ENCODE measurements around the gene WDR13. TPM values are rescaled to one million over a fixed set of nuclear protein-coding genes. Genes with fewer than 3 reads are reported as not detected.
A peak's percentile ranks its signal among the peaks of the same experiment; 100 is the strongest.

WDR13 gene
- total RNA-seq, 1 donor from 2014 or later: 111 TPM

GRCh38 chrX:48574270-48575266, 22.7 kb upstream of the WDR13 start, which contains the start of gene RBM3:
RBM3 (plus strand) TSS chrX:48574484; CDS start chrX:48575181, 697 bp downstream.
- TF ChIP-seq CTCF (IDR thresholded peaks at IDR 0.05) (peak in 2 of 3 experiments; percentile 14 to 23), POLR2AphosphoS5 (IDR thresholded peaks at IDR 0.05; ENCODE audit: insufficient read depth in 1 of 2, low read depth in 1 of 2) (peak; percentile 62 to 99), POLR2A (IDR thresholded peaks at IDR 0.05) (peak in 1 of 2 donors; percentile 67)
- no peaks in the 10 kb centered on the region for H3K27me3 ChIP-seq
- peaks cover 17% of the 10 kb centered on the region for H3K4me1 ChIP-seq
- peak within 1 kb of the TSS; percentile 50 to 61 for H3K4me3 ChIP-seq
- H3K9me3 ChIP-seq: no peaks in the 10 kb centered on the region
- intact Hi-C loops (cut with DNase I): no loop called here
- H3K27ac ChIP-seq: peak within 1 kb of the TSS; percentile 99
- DNase-seq (ENCODE audit: extremely low spot score in 2 of 2): peak in 1 of 2 donors; percentile 95
- H3K36me3 ChIP-seq: peaks cover 0 to 26% of the 10 kb centered on the region in 2 donors

DNA sequence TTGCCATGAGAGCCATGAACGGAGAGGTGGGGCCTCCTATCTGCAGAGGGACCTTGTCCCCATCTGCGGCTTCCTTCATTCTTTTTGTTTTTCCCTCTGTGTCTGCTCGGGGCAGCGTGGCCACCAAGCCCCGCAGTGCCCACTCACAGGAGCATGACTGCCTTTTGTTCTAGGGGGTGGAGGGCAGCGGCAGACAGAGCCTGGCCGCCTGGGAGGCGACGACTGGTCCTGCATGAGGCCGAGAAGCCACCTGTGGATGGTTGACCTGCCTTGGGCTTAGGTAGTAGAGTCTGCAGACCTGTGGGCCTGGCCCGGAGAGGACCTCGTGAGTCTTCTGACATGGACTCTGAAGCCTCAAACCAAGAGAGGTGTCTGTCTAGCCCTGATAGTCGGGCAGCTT, 21.6 kb upstream of the WDR13 start:
- Histone ChIP-seq H3K27ac (peak overlapping the region; percentile 99), H3K4me1 (peaks cover 17% of the 10 kb centered on the region), H3K4me3 (peak overlapping the region; percentile 50 to 61), H3K27me3 (no peaks in the 10 kb centered on the region), H3K36me3 (peaks cover 0 to 26% of the 10 kb centered on the region in 2 donors), H3K9me3 (no peaks in the 10 kb centered on the region)
- intact Hi-C loops (cut with DNase I): no loop called here
- no peak for DNase-seq (ENCODE audit: extremely low spot score in 2 of 2)
- TF ChIP-seq POLR2A (IDR thresholded peaks at IDR 0.05): no peak
- no peak for TF ChIP-seq POLR2AphosphoS5 (IDR thresholded peaks at IDR 0.05; ENCODE audit: insufficient read depth in 1 of 2, low read depth in 1 of 2)
- TF ChIP-seq CTCF (IDR thresholded peaks at IDR 0.05): no peak

DNA sequence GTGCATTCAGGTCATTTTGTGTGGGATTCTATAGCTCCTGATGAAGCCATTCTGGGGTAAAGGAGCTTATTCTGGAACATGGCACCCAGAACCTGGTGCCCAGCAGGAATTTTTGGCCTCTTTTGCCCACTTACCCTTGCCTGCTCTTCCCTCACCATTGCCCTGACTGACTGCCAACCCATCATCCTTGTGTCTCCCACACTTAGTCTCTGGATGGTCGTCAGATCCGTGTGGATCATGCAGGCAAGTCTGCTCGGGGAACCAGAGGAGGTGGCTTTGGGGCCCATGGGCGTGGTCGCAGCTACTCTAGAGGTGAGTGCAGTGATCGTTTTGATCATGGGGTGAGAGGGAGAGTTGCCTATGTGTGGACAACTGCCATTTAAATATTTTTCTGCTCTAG, 21.2 kb upstream of the WDR13 start:
- Histone ChIP-seq H3K27me3 (no peaks in the 10 kb centered on the region), H3K27ac (peak overlapping the region; percentile 99), H3K9me3 (no peaks in the 10 kb centered on the region), H3K36me3 (peaks cover 0 to 26% of the 10 kb centered on the region in 2 donors), H3K4me3 (peak overlapping the region; percentile 50 to 61), H3K4me1 (peaks cover 17% of the 10 kb centered on the region)
- TF ChIP-seq POLR2A (IDR thresholded peaks at IDR 0.05) (no peak), CTCF (IDR thresholded peaks at IDR 0.05) (no peak), POLR2AphosphoS5 (IDR thresholded peaks at IDR 0.05; ENCODE audit: insufficient read depth in 1 of 2, low read depth in 1 of 2) (no peak)
- intact Hi-C loops (cut with DNase I): no loop called here
- DNase-seq (ENCODE audit: extremely low spot score in 2 of 2): no peak

GRCh38 chrX:48578661-48579128, 18.6 kb upstream of the WDR13 start:
- no peak for TF ChIP-seq POLR2AphosphoS5 (IDR thresholded peaks at IDR 0.05; ENCODE audit: insufficient read depth in 1 of 2, low read depth in 1 of 2)
- TF ChIP-seq CTCF (IDR thresholded peaks at IDR 0.05): no peak
- no peak for TF ChIP-seq POLR2A (IDR thresholded peaks at IDR 0.05)
- Histone ChIP-seq H3K27me3 (no peaks in the 10 kb centered on the region), H3K27ac (no peak overlapping the region), H3K4me1 (peaks cover 17% of the 10 kb centered on the region), H3K4me3 (no peak overlapping the region), H3K36me3 (peaks cover 0 to 26% of the 10 kb centered on the region in 2 donors), H3K9me3 (no peaks in the 10 kb centered on the region)
- no peak for DNase-seq (ENCODE audit: extremely low spot score in 2 of 2)
- intact Hi-C loops (cut with DNase I): no loop called here

All from vagina (tissue), 2 donors.